NCI-H69 (cell line): ENCODE results near the gene GBGT1.
A peak's percentile ranks its signal among the peaks of the same experiment; 100 is the strongest.

Source experiments
- DNase-seq: peaks from one replicate; lab custom pipeline; 2025; lab: John Stamatoyannopoulos, UW

The GBGT1 gene

DNA sequence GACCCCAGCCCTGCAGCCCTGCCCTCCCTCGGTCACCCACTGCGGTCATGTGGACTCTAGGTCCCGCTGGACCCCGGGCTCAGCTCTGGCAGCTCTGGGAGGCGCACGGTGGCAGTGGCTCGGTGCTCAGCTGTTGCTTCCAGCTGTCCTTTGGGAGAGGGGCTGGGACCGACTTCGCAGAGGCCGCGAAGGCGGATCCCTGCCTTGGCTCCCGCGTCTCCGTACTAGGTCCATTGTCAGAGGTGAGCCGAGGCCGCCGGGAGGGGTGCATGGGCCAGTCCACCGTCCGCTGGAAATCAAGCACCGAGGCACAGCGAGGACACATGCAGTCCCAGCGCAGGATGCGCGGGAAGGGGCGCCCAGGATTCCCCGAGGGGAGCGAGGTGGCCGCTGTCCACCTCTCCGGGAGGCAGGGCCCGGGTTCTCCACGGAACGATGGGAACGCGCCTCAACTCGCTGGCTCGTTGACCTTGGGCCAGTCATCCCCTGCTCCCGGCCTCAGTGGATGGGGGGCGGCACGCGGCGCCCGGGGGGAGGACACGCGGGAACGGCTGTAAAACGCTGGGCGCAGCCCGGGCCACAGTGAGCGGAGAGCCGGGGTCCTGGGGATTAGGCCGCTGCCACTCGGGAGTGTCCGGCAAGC lies 732 bp downstream of the GBGT1 start:
- no peak for DNase-seq

DNA sequence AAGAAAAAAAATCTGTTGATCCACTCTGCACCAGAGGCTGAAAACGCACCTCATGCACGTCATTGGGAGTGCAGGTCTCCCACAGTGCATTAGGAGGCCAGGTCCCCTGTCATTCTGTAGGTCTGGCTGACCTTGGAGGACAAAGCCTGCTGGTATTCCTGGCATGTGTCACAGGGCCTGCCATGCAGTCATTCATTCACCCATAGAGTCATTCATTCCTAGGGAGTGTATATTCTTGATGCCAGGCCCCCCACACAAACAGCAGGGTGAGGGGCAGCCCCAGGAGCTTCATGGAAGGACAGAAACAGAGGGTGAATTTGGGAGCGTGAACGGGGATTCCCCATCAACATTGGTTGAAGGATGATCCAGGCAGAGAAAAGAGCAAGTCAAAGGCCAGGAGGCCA lies 2.2 kb downstream of the GBGT1 start:
- DNase-seq = no peak

GRCh38 chr9:133160742-133161546 lies 2.8 kb downstream of the GBGT1 start:
- DNase-seq = peak; percentile 69

GRCh38 chr9:133158695-133159094 lies 5.0 kb downstream of the GBGT1 start:
- DNase-seq = no peak

- DNase-seq = no peak
These were observed 8.6 kb downstream of the GBGT1 start for GRCh38 chr9:133155156-133155555.

DNA sequence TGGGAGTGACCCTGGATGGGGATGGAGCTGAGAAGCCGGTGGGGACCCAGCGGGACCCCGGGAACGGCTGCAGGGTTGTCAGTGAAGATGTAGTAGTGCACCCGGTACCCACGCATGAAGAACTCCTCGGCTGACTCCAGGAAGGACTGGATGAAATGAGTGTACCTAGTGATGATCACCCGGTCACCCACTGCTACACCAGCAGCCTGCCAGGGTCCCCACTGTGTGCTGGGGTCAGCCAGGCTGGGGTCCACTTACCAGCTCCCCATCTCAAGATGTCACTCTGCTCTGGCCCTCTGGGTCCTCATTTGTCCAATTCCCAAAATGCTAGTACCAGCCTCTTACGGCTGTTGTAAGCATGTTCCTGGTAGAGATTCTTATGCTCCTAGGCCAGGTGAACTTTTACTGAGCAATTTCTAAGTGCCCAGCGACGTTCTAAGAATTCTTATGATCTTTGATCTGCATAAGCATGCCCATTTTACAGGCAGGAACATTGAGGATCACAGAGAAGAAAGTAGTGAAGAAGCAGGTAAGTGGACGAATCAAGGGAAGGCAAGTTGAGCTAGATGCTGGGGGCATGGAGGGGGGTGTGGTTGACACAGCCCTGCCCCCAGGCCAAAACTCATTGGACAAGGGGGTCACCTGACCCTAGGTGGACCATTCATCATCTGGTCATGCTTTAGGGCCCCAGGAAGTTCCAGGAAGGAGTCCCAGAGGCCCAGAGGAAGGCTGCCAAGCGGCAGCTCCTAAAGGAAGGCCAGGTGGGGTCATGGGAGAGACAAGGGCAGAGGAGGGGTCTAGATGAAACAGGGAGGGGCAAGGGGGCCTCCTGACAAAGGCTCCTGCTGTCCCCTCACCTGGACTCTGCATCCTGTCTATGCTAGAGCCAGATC lies 9.4 kb downstream of the GBGT1 start:
- DNase-seq = no peak

- DNase-seq = peak; percentile 16
These were observed 10.3 kb downstream of the GBGT1 start for GRCh38 chr9:133153227-133154096.

DNA sequence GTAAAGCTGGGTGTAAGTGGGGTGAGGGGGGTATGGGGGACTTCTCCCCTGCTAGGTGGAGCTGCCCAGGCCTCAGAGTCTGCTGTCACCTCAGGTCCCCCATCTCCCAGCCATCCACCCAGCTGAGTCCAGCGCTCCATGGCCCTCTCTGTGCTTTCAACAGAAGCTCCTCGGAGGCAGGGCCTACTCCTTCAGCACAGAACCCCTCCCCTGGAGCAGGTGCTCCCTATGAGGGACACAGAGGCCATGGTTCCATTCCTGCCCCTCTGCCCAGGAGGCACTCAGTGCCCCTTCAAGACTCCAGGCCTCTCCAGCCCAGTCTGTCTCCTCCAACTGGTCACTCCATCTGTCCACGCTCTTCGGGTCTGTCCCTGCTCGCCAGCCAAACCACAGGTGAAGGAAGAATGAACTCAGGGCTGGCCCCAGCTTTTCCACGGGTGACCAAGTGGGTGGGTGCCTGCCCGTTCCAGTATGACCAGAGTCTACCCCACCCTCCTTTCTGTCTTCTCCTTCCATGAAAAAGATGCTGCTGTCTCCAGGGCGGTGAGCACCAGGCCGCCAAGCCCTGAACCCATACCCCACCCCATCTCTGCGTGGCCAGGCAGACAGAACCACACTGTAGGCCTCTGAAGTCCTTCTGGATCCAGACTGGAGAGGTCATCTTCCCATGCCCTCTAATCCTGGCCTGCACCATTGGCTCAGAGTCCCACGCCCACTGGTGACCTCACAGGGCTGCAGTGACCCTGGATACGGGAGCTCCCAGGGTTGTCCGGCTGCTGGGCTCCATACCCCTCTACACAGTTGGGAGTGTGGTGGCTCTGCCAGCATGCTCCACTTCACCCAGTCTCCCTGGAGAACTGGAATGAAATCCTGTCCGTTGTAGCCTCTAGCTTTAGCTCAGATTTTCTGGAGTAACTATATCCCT lies 11.9 kb downstream of the GBGT1 start:
- DNase-seq = no peak

DNA sequence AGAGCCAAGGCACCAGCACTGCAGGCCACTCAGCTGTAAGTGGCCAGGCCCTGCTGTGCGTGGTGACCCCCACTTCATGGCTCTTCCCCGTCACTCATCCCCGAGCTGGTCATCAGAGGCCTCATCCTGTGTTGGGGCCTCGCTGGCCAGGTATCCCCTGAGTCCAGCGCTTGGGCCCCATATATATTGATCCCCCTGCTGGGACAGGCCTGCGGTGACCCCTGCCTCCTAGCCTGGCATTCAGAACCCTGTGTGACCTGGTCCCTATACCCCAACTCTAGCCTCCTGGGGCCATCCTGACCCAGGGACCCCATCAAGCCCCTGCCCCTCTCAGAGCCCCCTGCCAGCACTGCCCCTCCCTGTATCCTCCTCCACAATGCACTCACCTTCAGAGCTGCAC lies 12.7 kb downstream of the GBGT1 start:
- no peak for DNase-seq

DNA sequence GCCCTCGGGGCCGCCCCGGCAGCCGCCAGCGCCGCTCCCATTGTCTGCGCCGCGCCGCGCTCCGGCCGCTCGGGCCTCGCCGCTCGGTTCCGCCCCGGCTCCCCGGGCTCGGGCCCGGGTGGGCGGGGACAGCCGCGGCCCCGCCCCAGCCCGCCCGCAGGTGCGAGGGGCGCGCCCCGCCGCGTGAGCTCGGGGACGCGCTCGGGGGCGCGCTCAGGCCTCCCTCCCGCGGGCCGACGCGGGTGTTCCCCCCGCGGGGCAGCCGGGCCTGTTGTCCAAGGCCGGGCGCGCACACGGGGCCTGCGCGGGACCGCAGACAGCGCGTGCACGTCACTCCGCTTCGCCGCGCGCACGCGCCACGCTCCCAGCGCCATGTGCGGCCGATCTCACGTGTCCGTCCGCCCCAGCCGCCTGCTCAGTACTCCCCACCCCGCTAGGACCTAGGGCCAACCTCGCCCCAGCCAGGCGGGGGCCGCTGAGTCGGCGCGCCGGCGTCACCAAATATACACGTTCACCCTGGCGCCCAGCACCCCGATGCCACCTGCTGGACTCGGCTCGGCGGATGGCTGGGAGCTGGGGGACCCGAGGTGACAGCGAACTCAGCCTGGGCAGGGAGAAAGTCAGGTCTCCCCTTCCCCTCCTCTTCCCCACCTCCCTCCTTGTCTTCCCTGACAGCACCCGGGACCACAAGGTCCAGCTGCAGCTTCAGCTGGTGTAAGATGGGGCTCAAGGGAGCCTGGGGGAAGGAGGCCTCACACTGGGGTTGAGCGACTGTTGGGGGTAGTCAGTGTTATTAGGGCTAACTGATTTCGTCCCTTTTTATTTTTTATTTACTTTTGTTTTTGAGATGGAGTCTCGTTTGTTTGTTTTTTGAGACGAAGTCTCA lies 14.3 kb downstream of the GBGT1 start:
- DNase-seq = peak; percentile 98

DNA sequence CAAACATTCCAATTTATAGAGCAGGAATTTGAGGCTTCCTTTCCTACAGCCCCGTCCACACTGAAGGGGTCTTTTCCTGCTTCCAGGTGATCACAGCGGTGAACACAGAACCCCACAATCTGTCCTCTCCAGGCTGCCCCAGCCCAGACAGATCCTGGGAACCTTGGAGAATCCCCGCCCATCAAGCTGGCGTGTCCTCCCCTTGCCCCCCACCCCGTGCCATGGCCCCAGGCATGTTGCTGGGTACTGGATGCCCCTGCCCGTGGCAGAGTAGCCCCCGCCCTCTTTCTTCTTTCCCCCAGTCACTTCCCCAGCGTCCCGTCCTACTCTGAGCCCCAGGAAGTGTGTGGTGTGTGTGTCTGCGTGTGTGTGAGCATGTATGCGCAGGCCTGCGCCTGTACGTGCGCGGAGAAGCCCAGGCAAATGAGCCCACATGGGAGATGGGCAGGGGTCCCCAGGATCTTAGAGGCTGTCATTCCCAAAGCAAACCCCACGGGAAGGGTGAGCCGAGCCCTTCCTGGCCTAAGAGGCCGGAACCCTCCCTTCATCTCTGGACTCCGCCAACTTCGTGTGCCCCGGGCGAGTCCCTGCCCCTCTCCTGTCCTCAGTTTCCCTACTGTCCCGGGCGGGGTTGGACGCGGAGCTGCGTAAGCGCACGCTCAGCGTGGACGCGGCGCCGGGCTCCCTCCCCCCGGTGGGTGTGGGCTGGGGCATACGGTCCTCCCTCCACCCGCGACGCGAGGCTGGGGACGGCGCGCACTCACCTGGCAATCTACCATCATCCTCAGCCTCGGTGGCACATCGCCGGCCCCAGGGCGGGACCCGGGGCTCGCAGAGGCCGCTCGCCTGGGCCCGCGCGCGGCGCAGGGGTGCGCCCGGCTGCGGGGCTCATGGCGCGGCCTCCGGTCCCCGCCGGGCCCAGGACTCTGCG lies 15.2 kb downstream of the GBGT1 start:
- DNase-seq = peak; percentile 79

DNA sequence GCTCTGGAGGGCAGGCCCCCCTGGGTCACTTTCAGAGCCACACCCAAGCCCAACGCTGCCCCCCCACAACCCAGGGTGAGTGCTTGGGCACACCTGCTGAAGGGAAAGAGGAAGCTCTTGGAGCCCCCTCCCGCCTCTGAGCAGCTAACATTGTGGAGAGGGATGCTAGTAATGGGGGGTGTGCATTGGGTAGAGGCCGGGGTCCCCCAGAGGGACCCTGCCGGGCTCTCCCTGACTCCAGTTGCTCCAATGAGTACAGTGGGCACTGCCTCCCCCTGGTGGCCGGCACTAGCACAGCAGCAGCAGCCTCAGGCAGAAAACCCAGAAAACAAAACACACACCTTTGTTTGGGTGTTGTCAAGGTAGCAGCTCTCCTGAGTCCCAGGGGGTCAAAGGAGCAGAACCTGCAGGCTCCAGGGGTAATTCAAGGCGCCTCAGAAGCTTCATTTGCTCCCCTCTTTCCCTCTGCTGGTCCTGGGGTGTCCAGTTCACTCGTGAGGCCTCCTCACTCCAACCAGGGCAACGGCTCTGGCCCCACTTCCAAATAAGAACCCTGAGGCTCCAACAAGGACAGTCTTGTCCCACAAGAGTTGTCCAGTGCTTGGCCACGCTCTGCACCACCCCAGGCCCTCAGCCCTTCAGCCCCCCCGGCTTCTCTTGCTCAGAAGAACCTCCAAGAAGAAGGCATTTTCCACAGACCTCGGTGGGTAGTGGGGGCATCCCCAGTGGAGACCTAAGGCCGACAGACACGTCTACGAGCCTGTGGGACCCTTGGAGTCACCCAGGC lies 16.1 kb downstream of the GBGT1 start:
- DNase-seq = peak; percentile 89

GRCh38 chr9:133146746-133147411 lies 16.8 kb downstream of the GBGT1 start:
- DNase-seq = no peak

GRCh38 chr9:133144904-133145851 lies 18.5 kb downstream of the GBGT1 start:
- DNase-seq = no peak

DNA sequence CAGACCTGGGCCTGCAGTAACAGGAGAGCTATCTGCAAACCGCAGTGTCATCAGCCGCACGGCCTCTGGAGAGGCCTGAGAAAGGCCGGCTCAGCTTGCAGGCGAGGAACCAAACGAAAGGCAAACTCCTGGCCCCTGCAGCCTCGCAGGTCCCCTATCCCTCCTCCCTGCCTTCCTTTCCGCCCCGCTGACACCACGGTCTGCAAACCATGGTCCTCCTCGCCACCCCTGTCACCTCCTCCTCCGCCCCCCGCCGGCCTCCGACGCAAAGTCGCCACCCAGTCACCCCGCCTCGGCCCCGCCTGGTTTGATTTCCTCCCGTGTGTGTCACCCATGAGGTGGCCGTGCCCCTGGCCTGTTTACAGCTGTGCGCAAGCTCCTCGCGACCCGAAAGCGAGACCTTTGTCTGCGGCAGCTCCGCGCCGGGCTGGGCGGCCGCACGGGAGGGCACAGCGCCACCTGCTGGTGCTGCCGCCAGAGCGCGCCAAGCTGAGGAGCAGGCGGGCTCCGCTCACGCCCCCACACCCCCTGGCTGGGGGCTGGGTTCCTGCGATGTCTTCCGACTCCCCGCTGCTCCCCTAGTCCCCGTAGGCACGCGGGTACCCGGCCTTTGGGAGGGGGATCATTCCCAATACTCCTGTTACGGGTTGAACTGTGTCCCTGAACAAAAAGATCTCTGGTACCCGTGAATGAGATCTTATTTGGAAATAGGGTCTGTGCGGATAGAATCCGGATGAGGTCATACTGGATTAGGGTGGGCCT lies 19.4 kb downstream of the GBGT1 start:
- DNase-seq = peak; percentile 89
